Right lobe of liver (tissue), 6 donors: Measurements from ENCODE around the gene PRICKLE4. TPM values are rescaled to one million over a fixed set of nuclear protein-coding genes. Genes with fewer than 3 reads are reported as not detected.

Experiments used
- ATAC-seq, 4 donors: fragments of 200-7000 bp; cut with Tn5 transposase; one replicate each; pipeline ENCODE4 v1.9.1; 2020; ENCODE audit warnings: mild to moderate bottlenecking in 4 of 4, moderate library complexity in 4 of 4
- DNase-seq, 3 donors: peaks; one replicate each; pipeline ENCODE4 v3.0.0-alpha.2; 2020
- H3K27ac ChIP-seq, 3 donors: fragments of 200-600 bp; one replicate each; pipeline ENCODE4 v1.8.0; 2022
- H3K27me3 ChIP-seq, 2 donors: fragments of 200-600 bp; one replicate each; pipeline ENCODE4 v1.8.0; 2022
- H3K36me3 ChIP-seq, 4 donors: fragments of 200-600 bp; sonication (generic) in 1 of 4; one replicate each; pipeline versions ENCODE4 v1.5.1 to v1.8.0; 2017 to 2022; ENCODE audit warnings: control low read depth in 1 of 4
- H3K4me1 ChIP-seq, 4 donors: fragments of 200-600 bp; sonication (generic) in 1 of 4; one replicate each; pipeline versions ENCODE4 v1.5.1 to v1.8.0; 2017 to 2022; ENCODE audit warnings: control low read depth in 1 of 4
- H3K4me3 ChIP-seq, 3 donors: fragments of 200-600 bp; one replicate each; pipeline ENCODE4 v1.8.0; 2022
- H3K9me3 ChIP-seq, 4 donors: fragments of 200-600 bp; sonication (generic) in 1 of 4; one replicate each; pipeline versions ENCODE4 v1.5.1 to v1.8.0; 2017 to 2022; ENCODE audit warnings: control low read depth in 1 of 4
- CTCF ChIP-seq, 4 donors: fragments of 200-600 bp in 3 of 4; fragments of 450-650 bp in 1 of 4; IDR thresholded peaks; one replicate each; pipeline versions ENCODE4 v1.5.1 to v1.8.0; 2016 to 2022; ENCODE audit warnings: antibody characterized with exemption in 4 of 4, mild to moderate bottlenecking in 2 of 4
- POLR2A ChIP-seq: fragments of 450-650 bp; IDR thresholded peaks from one replicate; pipeline ENCODE4 v1.6.1; 2017; ENCODE audit warnings: antibody characterized with exemption, mild to moderate bottlenecking
- WGBS: methylation state at CpG from one replicate; pipeline ENCODE4 v1.1.6; 2018; ENCODE audit warnings: low coverage, low lambda C conversion rate; ENCODE audit not compliant: insufficient coverage; ENCODE audit errors: missing lambda C conversion rate; 5-methylcytosine and 5-hydroxymethylcytosine counted together
- intact Hi-C, 2 donors: fragments of 100-400 bp; cut with DNase I; formaldehyde crosslinking; loops; one replicate each; pipeline versions ENCODE4 v1.11.2 to v1.14.1; 2022
- total RNA-seq, 6 experiments: library from RNA; depleted of rRNA in 2 of 6; stranded (reverse); fragments of >200 nt in 2 of 6; fragmentation: NEBNext Ultra II Directional in 3 of 6; extraction: Animal tissue kit (Norgen Biotek cat#: 25700) in 3 of 6; gene quantifications; one replicate each; pipeline versions ENCODE4 v1.1.0 to v1.2.4, GENCODE V29; 2016 to 2023
- donor health status: DM: no; HTN: yes; CAD: no.
- donor health status: DM: no; HTN: no; CAD: no.
- donor health status: DM: no; HTN: no; CAD: no.
- donor health status: DM: no; HTN: yes; CAD: no.
- donor health status: DM: no; HTN: yes; CAD: no.

PRICKLE4 gene
- total RNA-seq, 6 experiments from 2014 or later: 1.3 to 3.1 (median 2.7) TPM; not detected in 1

DNA sequence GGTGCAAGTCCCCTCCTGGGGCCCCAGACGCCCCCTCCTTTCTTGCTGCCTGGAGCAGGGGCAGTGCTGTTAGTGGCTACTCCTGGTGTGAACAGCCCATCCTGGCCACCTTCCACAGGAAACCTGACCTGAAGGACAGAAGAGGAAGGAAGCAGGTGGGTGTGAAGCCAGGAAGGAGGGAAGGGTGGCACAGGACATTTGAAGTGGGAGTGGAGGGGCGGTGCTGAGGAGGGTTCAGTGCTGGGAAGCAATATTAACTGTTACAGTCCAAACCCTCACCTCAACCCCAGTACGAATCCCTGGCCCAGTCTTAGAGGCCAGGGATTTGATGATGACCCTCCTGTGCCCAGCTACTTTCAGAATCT, 766 bp downstream of the PRICKLE4 start:
- no peaks in the 10 kb centered on the region for H3K9me3 ChIP-seq
- no peaks in the 10 kb centered on the region for H3K36me3 ChIP-seq
- TF ChIP-seq CTCF (IDR thresholded peaks at IDR 0.05) (no peak), POLR2A (no peak)
- intact Hi-C loops: loop anchor here (10.0 kb wide), 3 partner anchors 143 to 263 kb away; partner anchors contain the start of genes BYSL (in 1 of the 2) and MED20 (in 1 of the 2)
- peak overlapping the region; percentile 65 to 85 (median 76) for H3K4me3 ChIP-seq
- 9% methylated on average over 3 of the region's 3 CpGs for WGBS
- peak overlapping the region; percentile 66 to 88 (median 84) for H3K27ac ChIP-seq
- H3K4me1 ChIP-seq: peaks cover 0 to 24% (median 11%) of the 10 kb centered on the region in 4 donors
- ATAC-seq: peak; percentile 0 to 3 (median 0)
- H3K27me3 ChIP-seq: no peaks in the 10 kb centered on the region
- peak in 1 of 3 donors; percentile 64 for DNase-seq

DNA sequence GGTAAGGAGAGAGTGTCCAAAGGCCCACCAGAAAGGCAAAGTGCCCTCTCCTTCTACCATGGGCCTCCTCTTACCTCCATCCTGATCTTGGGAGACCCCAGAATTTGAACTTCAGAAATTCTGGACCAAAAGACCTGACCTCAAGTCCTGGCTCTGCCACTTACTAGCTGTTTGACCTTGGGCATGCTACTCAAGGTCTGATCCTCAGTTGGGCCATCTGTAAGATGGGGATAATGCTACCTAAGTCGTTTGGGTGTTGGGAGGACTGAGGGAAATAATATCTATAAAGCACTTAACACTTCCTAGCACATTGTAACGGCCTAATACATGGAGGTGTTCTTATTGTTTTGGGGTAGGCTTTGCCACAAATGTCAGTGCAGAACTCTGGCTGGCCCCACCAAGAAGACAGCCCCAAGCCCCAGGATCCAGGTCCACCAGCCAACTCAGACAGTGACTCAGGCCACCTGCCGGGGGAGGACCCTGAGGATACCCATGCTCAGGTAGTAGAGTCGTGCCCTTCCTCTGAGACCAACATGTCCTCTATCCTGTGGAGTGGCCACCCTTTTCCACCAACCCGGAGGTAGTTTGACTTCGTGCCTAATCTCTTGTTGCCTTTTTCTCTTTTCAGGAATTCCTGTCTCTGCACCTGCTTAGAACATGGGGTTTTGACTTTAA, 2.7 kb downstream of the PRICKLE4 start:
- intact Hi-C loops: loop anchor here (10.0 kb wide), 3 partner anchors 142 to 262 kb away; partner anchors contain the start of genes BYSL (in 1 of the 2) and MED20 (in 1 of the 2)
- 76% methylated on average over 5 of the region's 6 CpGs for WGBS
- Histone ChIP-seq H3K9me3 (no peaks in the 10 kb centered on the region), H3K27me3 (no peaks in the 10 kb centered on the region), H3K4me3 (no peak overlapping the region), H3K27ac (no peak overlapping the region), H3K4me1 (peaks cover 0 to 24% (median 11%) of the 10 kb centered on the region in 4 donors), H3K36me3 (no peaks in the 10 kb centered on the region)
- ATAC-seq: no peak
- no peak for DNase-seq
- TF ChIP-seq CTCF (IDR thresholded peaks at IDR 0.05) (no peak), POLR2A (no peak)

- intact Hi-C loops: loop anchor here (10.0 kb wide), 3 partner anchors 140 to 260 kb away; partner anchors contain the start of genes BYSL (in 1 of the 2) and MED20 (in 1 of the 2)
Measured at GRCh38 chr6:41784581-41785171, 4.1 kb downstream of the PRICKLE4 start.

GRCh38 chr6:41785254-41785653, 4.7 kb downstream of the PRICKLE4 start:
- no peak for ATAC-seq
- no peak for TF ChIP-seq POLR2A
- TF ChIP-seq CTCF (IDR thresholded peaks at IDR 0.05): no peak
- DNase-seq: no peak
- no peak overlapping the region for H3K4me3 ChIP-seq
- H3K27ac ChIP-seq: no peak overlapping the region
- WGBS: no CpG with 5 or more reads among the region's 11 CpGs
- no peaks in the 10 kb centered on the region for H3K27me3 ChIP-seq
- intact Hi-C loops: loop anchor here (10.0 kb wide), 3 partner anchors 140 to 260 kb away; partner anchors contain the start of genes BYSL (in 1 of the 2) and MED20 (in 1 of the 2)
- H3K4me1 ChIP-seq: peaks cover 0 to 28% (median 15%) of the 10 kb centered on the region in 4 donors
- H3K9me3 ChIP-seq: no peaks in the 10 kb centered on the region
- peaks cover 0 to 12% (median 6%) of the 10 kb centered on the region in 4 donors for H3K36me3 ChIP-seq

More at GRCh38 chr6:41784581-41785171, 4.1 kb downstream of the PRICKLE4 start:
- 50% methylated on average over 2 of the region's 5 CpGs for WGBS
- TF ChIP-seq POLR2A (no peak), CTCF (IDR thresholded peaks at IDR 0.05) (no peak)
- Histone ChIP-seq H3K27ac (no peak overlapping the region), H3K4me3 (no peak overlapping the region), H3K9me3 (no peaks in the 10 kb centered on the region), H3K4me1 (peaks cover 0 to 28% (median 15%) of the 10 kb centered on the region in 4 donors), H3K36me3 (peaks cover 0 to 7% (median 4%) of the 10 kb centered on the region in 4 donors), H3K27me3 (no peaks in the 10 kb centered on the region)
- DNase-seq (no peak), ATAC-seq (no peak)
